ENCODE measurements around the gene ATAD3B. TPM values are rescaled to one million over a fixed set of nuclear protein-coding genes. Genes with fewer than 3 reads are reported as not detected.

The ATAD3B gene, protein sequence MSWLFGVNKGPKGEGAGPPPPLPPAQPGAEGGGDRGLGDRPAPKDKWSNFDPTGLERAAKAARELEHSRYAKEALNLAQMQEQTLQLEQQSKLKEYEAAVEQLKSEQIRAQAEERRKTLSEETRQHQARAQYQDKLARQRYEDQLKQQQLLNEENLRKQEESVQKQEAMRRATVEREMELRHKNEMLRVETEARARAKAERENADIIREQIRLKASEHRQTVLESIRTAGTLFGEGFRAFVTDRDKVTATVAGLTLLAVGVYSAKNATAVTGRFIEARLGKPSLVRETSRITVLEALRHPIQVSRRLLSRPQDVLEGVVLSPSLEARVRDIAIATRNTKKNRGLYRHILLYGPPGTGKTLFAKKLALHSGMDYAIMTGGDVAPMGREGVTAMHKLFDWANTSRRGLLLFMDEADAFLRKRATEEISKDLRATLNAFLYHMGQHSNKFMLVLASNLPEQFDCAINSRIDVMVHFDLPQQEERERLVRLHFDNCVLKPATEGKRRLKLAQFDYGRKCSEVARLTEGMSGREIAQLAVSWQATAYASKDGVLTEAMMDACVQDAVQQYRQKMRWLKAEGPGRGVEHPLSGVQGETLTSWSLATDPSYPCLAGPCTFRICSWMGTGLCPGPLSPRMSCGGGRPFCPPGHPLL
- 10 to 100 TPM; 42.5 to 53.8 (median 51.7) TPM for total RNA-seq
- 1 to 10 TPM; 4.5 to 6.1 TPM for polyA plus RNA-seq
- total RNA-seq = 89.1 reads per million, percentile 82 among the genes with 10 or more reads in this experiment

GRCh38 chr1:1471389-1472052 is at the start of gene ATAD3B:
TSS of gene ATAD3B (plus strand) at chr1:1471765. CDS start at chr1:1471885, 120 bp downstream.
- DNase-seq = peak; percentile 80 to 95 (median 88)

GRCh38 chr1:1421907-1422464 is 49.6 kb upstream of the ATAD3B start:
- ATAC-seq (no peak), DNase-seq (no peak)
- no peak overlapping the region for H3K27ac Mint-ChIP-seq
- H3K27me3 Mint-ChIP-seq = peaks cover 0 to 34% (median 21%) of the 10 kb centered on the region in 5 donors
- CTCF ChIA-PET = interaction anchor here (1.1 kb wide), 1 partner anchor 20 kb away, joined by 4 read pairs; no protein-coding TSS in a partner anchor
- peaks cover 0 to 2% (median 0%) of the 10 kb centered on the region in 11 donors for H3K9me3 Mint-ChIP-seq
- no peaks in the 10 kb centered on the region for H3K4me1 ChIP-seq (ENCODE audit: control insufficient read depth in 2 of 2, insufficient read depth in 2 of 2, low read length in 2 of 2)
- H3K4me3 ChIP-seq (ENCODE audit: low read length) = no peak overlapping the region
- H3K27ac ChIP-seq (ENCODE audit: low read depth, low read length) = no peak overlapping the region
- no peaks in the 10 kb centered on the region for H3K36me3 ChIP-seq (ENCODE audit: control insufficient read depth in 2 of 3, insufficient read depth in 3 of 3, low read length in 3 of 3)
- intact Hi-C loops (cut with micrococcal nuclease) = no loop called here
- POLR2A ChIA-PET = interaction anchor here (0.5 kb wide), 1 partner anchor 19 kb away, joined by 3 read pairs; no protein-coding TSS in a partner anchor
- H3K4me1 Mint-ChIP-seq = peaks cover 0 to 7% (median 0%) of the 10 kb centered on the region in 7 donors
- no peaks in the 10 kb centered on the region for H3K36me3 Mint-ChIP-seq
- H3K9me3 ChIP-seq (ENCODE audit: control insufficient read depth in 2 of 3, low read length in 3 of 3) = no peaks in the 10 kb centered on the region
- H3K27me3 ChIP-seq (ENCODE audit: control insufficient read depth in 2 of 2, insufficient read depth in 2 of 2, low read length in 2 of 2) = no peaks in the 10 kb centered on the region
- peak overlapping the region in 1 of 10 donors; percentile 43 for H3K4me3 Mint-ChIP-seq

More at GRCh38 chr1:1471389-1472052, at the start of gene ATAD3B:
- intact Hi-C loops (cut with micrococcal nuclease) = loop anchor here (1.0 to 2.0 kb wide), 8 partner anchors 40 to 187 kb away; partner anchors contain the start of genes ATAD3A (in 1 of the 2), AURKAIP1 (in 1 of the 2), CCNL2 (in 1 of the 2) and CDK11B (in 1 of the 2)
- Histone ChIP-seq H3K36me3 (ENCODE audit: control insufficient read depth in 2 of 3, insufficient read depth in 3 of 3, low read length in 3 of 3) (peaks cover 0 to 3% (median 0%) of the 10 kb centered on the region in 3 experiments), H3K4me3 (ENCODE audit: low read length) (peak within 1 kb of the TSS; percentile 68), H3K9me3 (ENCODE audit: control insufficient read depth in 2 of 3, low read length in 3 of 3) (no peaks in the 10 kb centered on the region), H3K27ac (ENCODE audit: low read depth, low read length) (peak within 1 kb of the TSS; percentile 90), H3K27me3 (ENCODE audit: control insufficient read depth in 2 of 2, insufficient read depth in 2 of 2, low read length in 2 of 2) (no peaks in the 10 kb centered on the region), H3K4me1 (ENCODE audit: control insufficient read depth in 2 of 2, insufficient read depth in 2 of 2, low read length in 2 of 2) (peaks cover 9 to 14% of the 10 kb centered on the region in 2 donors)
- Mint-ChIP-seq H3K27me3 (no peaks in the 10 kb centered on the region), H3K9me3 (peaks cover 0 to 2% (median 0%) of the 10 kb centered on the region in 11 donors), H3K36me3 (no peaks in the 10 kb centered on the region), H3K4me1 (peaks cover 6 to 39% (median 25%) of the 10 kb centered on the region in 7 donors), H3K27ac (peak within 1 kb of the TSS; percentile 77 to 98 (median 92)), H3K4me3 (peak within 1 kb of the TSS; percentile 78 to 97 (median 89))
- ChIA-PET POLR2A (no interaction called here), CTCF (no interaction called here)
- ATAC-seq = peak; percentile 98

DNA sequence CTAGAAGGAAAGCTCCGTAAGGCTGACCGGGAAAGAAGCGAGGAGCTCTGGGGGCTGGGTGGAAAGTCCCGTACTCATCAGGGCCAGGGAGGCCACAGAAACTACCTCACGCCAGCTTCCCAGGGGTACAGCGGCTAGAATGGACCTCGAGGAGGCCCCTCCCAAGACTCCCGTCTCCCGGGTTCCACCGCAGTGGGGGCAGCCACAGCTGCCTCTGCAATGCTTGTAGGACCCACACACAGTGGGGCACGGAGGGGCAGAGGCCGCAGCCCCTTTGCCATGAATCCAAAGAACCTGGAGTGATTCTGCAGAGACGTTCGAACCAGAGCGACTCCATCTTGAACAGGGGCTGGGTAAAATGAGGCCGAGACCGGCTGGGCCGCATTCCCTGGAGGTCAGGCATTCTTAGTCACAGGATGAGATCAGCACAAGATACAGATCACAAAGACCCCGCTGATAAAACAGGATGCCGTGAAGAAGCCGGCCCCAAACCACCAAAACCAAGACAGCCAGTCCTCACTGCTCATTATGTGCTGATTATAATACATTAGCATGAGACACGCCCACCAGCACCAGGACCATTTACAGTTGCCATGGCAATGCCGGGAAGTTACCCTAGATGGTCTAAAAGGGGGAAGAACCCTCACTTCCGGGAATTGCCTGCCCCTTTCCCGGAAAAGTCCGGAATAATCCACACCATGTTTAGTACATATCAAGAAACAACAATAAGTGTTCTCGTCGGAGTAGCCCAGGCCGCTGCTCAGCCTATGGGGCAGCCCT is 48.9 kb upstream of the ATAD3B start:
- POLR2A ChIA-PET = no interaction called here
- H3K4me3 Mint-ChIP-seq = peak overlapping the region in 2 of 10 donors; percentile 16 to 43

DNA sequence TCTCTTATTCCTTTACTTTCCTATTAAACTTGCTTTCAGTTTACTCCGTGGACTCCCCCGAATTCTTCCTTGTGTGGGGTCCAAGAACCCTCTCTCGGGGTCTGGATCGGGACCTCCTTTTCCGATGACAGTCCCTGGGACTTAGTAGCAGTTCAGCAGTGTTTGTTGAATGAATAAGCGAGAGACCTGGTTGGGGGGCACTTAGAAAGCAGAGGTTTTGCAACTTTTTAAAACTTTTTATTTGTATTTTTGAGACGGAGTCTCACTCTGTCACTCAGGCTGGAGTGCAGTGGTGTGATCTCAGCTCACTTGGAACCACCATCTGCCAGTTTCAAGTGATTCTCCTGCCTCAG is 48.3 kb upstream of the ATAD3B start:
- H3K4me3 ChIP-seq (ENCODE audit: low read length) = no peak overlapping the region
- no peaks in the 10 kb centered on the region for H3K4me1 ChIP-seq (ENCODE audit: control insufficient read depth in 2 of 2, insufficient read depth in 2 of 2, low read length in 2 of 2)
- Mint-ChIP-seq H3K4me1 (peaks cover 0 to 7% (median under 1%) of the 10 kb centered on the region in 7 donors), H3K36me3 (no peaks in the 10 kb centered on the region), H3K27ac (peak overlapping the region in 1 of 9 donors; percentile 59), H3K4me3 (no peak overlapping the region), H3K9me3 (peaks cover 0 to 2% (median 0%) of the 10 kb centered on the region in 11 donors), H3K27me3 (peaks cover under 1 to 30% (median 22%) of the 10 kb centered on the region in 5 donors)
- no peaks in the 10 kb centered on the region for H3K36me3 ChIP-seq (ENCODE audit: control insufficient read depth in 2 of 3, insufficient read depth in 3 of 3, low read length in 3 of 3)
- DNase-seq (no peak), ATAC-seq (no peak)
- H3K27me3 ChIP-seq (ENCODE audit: control insufficient read depth in 2 of 2, insufficient read depth in 2 of 2, low read length in 2 of 2) = no peaks in the 10 kb centered on the region
- POLR2A ChIA-PET = no interaction called here
- H3K9me3 ChIP-seq (ENCODE audit: control insufficient read depth in 2 of 3, low read length in 3 of 3) = no peaks in the 10 kb centered on the region
- no peak overlapping the region for H3K27ac ChIP-seq (ENCODE audit: low read depth, low read length)
- intact Hi-C loops (cut with micrococcal nuclease) = no loop called here
- CTCF ChIA-PET = no interaction called here

More for the DNA sequence above, 48.9 kb upstream of the ATAD3B start:
- DNase-seq (no peak), ATAC-seq (no peak)
- H3K36me3 ChIP-seq (ENCODE audit: control insufficient read depth in 2 of 3, insufficient read depth in 3 of 3, low read length in 3 of 3) = no peaks in the 10 kb centered on the region
- no peaks in the 10 kb centered on the region for H3K27me3 ChIP-seq (ENCODE audit: control insufficient read depth in 2 of 2, insufficient read depth in 2 of 2, low read length in 2 of 2)
- no peaks in the 10 kb centered on the region for H3K36me3 Mint-ChIP-seq
- CTCF ChIA-PET = interaction anchor here (1.1 kb wide), 1 partner anchor 19 kb away, joined by 4 read pairs; no protein-coding TSS in a partner anchor
- H3K27ac Mint-ChIP-seq = no peak overlapping the region
- no peak overlapping the region for H3K4me3 ChIP-seq (ENCODE audit: low read length)
- H3K9me3 ChIP-seq (ENCODE audit: control insufficient read depth in 2 of 3, low read length in 3 of 3) = no peaks in the 10 kb centered on the region
- peaks cover 0 to 32% (median 21%) of the 10 kb centered on the region in 5 donors for H3K27me3 Mint-ChIP-seq
- H3K27ac ChIP-seq (ENCODE audit: low read depth, low read length) = no peak overlapping the region
- H3K4me1 ChIP-seq (ENCODE audit: control insufficient read depth in 2 of 2, insufficient read depth in 2 of 2, low read length in 2 of 2) = no peaks in the 10 kb centered on the region
- H3K9me3 Mint-ChIP-seq = peaks cover 0 to 2% (median 0%) of the 10 kb centered on the region in 11 donors
- intact Hi-C loops (cut with micrococcal nuclease) = no loop called here
- H3K4me1 Mint-ChIP-seq = peaks cover 0 to 7% (median 0%) of the 10 kb centered on the region in 7 donors

- Histone ChIP-seq H3K9me3 (ENCODE audit: control insufficient read depth in 2 of 3, low read length in 3 of 3) (no peaks in the 10 kb centered on the region), H3K27me3 (ENCODE audit: control insufficient read depth in 2 of 2, insufficient read depth in 2 of 2, low read length in 2 of 2) (no peaks in the 10 kb centered on the region), H3K4me1 (ENCODE audit: control insufficient read depth in 2 of 2, insufficient read depth in 2 of 2, low read length in 2 of 2) (no peaks in the 10 kb centered on the region), H3K27ac (ENCODE audit: low read depth, low read length) (no peak overlapping the region), H3K4me3 (ENCODE audit: low read length) (no peak overlapping the region), H3K36me3 (ENCODE audit: control insufficient read depth in 2 of 3, insufficient read depth in 3 of 3, low read length in 3 of 3) (no peaks in the 10 kb centered on the region)
- POLR2A ChIA-PET = no interaction called here
- peak overlapping the region in 1 of 9 donors; percentile 14 for H3K27ac Mint-ChIP-seq
- H3K36me3 Mint-ChIP-seq = no peaks in the 10 kb centered on the region
- no peak for ATAC-seq
- peak overlapping the region in 1 of 10 donors; percentile 16 for H3K4me3 Mint-ChIP-seq
- DNase-seq = no peak
- peaks cover 11 to 35% (median 28%) of the 10 kb centered on the region in 5 donors for H3K27me3 Mint-ChIP-seq
- CTCF ChIA-PET = no interaction called here
- peaks cover 0 to 4% (median 0%) of the 10 kb centered on the region in 11 donors for H3K9me3 Mint-ChIP-seq
- H3K4me1 Mint-ChIP-seq = peaks cover 0 to 10% (median 4%) of the 10 kb centered on the region in 7 donors
- intact Hi-C loops (cut with micrococcal nuclease) = no loop called here
Measured at GRCh38 chr1:1424707-1425106, 46.9 kb upstream of the ATAD3B start.
